GM19468 (cell line): ENCODE results near the gene C3orf70.

Source experiments
- ATAC-seq: cut with Tn5 transposase; IDR thresholded peaks from one replicate; pipeline ENCODE4 v1.9.1; 2021; ENCODE audit warnings: mild to moderate bottlenecking, moderate library complexity, moderate number of reproducible peaks; ENCODE audit not compliant: unreplicated experiment; ENCODE audit errors: extremely low read depth

Gene C3orf70

GRCh38 chr3:185152410-185153170 lies at the start of gene C3orf70:
TSS of gene C3orf70 (minus strand) at chr3:185153060. CDS start at chr3:185152823, 237 bp downstream.
- ATAC-seq: no peak

- ATAC-seq: no peak
These were observed 47.8 kb upstream of the C3orf70 start for GRCh38 chr3:185200639-185201038.

GRCh38 chr3:185199671-185200070 lies 46.8 kb upstream of the C3orf70 start:
- ATAC-seq: no peak

- ATAC-seq: no peak
These were observed 46.3 kb upstream of the C3orf70 start for GRCh38 chr3:185199206-185199605.

GRCh38 chr3:185197068-185197467 lies 44.2 kb upstream of the C3orf70 start:
- ATAC-seq: no peak

- no peak for ATAC-seq
These were observed 42.8 kb upstream of the C3orf70 start for GRCh38 chr3:185195652-185196051.

- ATAC-seq: no peak
These were observed 36.0 kb upstream of the C3orf70 start for GRCh38 chr3:185188816-185189215.

- no peak for ATAC-seq
These were observed 34.5 kb upstream of the C3orf70 start for GRCh38 chr3:185187391-185187790.

GRCh38 chr3:185176750-185177359 lies 24.0 kb upstream of the C3orf70 start:
- ATAC-seq: no peak

- ATAC-seq: no peak
These were observed 22.6 kb upstream of the C3orf70 start for GRCh38 chr3:185175370-185175987.

GRCh38 chr3:185172086-185173049 lies 19.5 kb upstream of the C3orf70 start:
- no peak for ATAC-seq

GRCh38 chr3:185164428-185165217 lies 11.8 kb upstream of the C3orf70 start:
- ATAC-seq: no peak

GRCh38 chr3:185162634-185163033 lies 9.8 kb upstream of the C3orf70 start:
- ATAC-seq: no peak

GRCh38 chr3:185161761-185162160 lies 8.9 kb upstream of the C3orf70 start:
- no peak for ATAC-seq

- no peak for ATAC-seq
These were observed 4.5 kb upstream of the C3orf70 start for GRCh38 chr3:185157347-185157746.

GRCh38 chr3:185155678-185156077 lies 2.8 kb upstream of the C3orf70 start:
- no peak for ATAC-seq

GRCh38 chr3:185153861-185154629 lies 1.2 kb upstream of the C3orf70 start:
- ATAC-seq: no peak

GRCh38 chr3:185153171-185153771 lies 411 bp upstream of the C3orf70 start:
- no peak for ATAC-seq
